HG03565 (cell line): Measurements from ENCODE around the gene DNMT3L.
"Not testable (repeated sequence)": the region's sequence is repeated elsewhere in the genome, so short reads cannot be mapped to it uniquely, and the experiment has no call there.

Source experiments
- ATAC-seq: cut with Tn5 transposase; IDR thresholded peaks from one replicate; pipeline ENCODE4 v1.9.1; 2021; ENCODE audit warnings: mild to moderate bottlenecking, moderate library complexity; ENCODE audit not compliant: unreplicated experiment

The DNMT3L gene

GRCh38 chr21:44295163-44295573, 33.5 kb upstream of the DNMT3L start:
- ATAC-seq = no peak

GRCh38 chr21:44294391-44295162, 32.9 kb upstream of the DNMT3L start:
- no peak for ATAC-seq

GRCh38 chr21:44293551-44294231, 32.0 kb upstream of the DNMT3L start:
- ATAC-seq = no peak

- no peak for ATAC-seq
Measured at GRCh38 chr21:44292812-44293195, 31.1 kb upstream of the DNMT3L start.

- ATAC-seq = no peak
Measured at GRCh38 chr21:44291936-44292811, 30.5 kb upstream of the DNMT3L start.

- no peak for ATAC-seq
Measured at GRCh38 chr21:44291078-44291935, 29.6 kb upstream of the DNMT3L start.

- no peak for ATAC-seq
Measured at GRCh38 chr21:44290327-44291077, 28.8 kb upstream of the DNMT3L start.

GRCh38 chr21:44289381-44290010, 27.8 kb upstream of the DNMT3L start:
- ATAC-seq = no peak

GRCh38 chr21:44288251-44289110, 26.8 kb upstream of the DNMT3L start:
- ATAC-seq = no peak

GRCh38 chr21:44286716-44287632, 25.3 kb upstream of the DNMT3L start:
- no peak for ATAC-seq

GRCh38 chr21:44286086-44286715, 24.5 kb upstream of the DNMT3L start:
- ATAC-seq = no peak

GRCh38 chr21:44285138-44285992, 23.7 kb upstream of the DNMT3L start, which contains the start of gene AIRE:
AIRE (plus strand) TSS chr21:44285876; CDS start chr21:44286007, 131 bp downstream.
- no peak for ATAC-seq

GRCh38 chr21:44283948-44284347, 22.3 kb upstream of the DNMT3L start:
- no peak for ATAC-seq

GRCh38 chr21:44283211-44283785, 21.6 kb upstream of the DNMT3L start:
- not testable (repeated sequence) for ATAC-seq

GRCh38 chr21:44282370-44282769, 20.7 kb upstream of the DNMT3L start:
- no peak for ATAC-seq
